NCI-H510A (cell line): ENCODE data around the gene RAB10.
"Not testable (repeated sequence)": the region's sequence is repeated elsewhere in the genome, so short reads cannot be mapped to it uniquely, and the experiment has no call there.

ENCODE experiments used
- DNase-seq: peaks from one replicate; lab custom pipeline; 2025; lab: John Stamatoyannopoulos, UW

The RAB10 gene

GRCh38 chr2:26089337-26089736, 55.5 kb downstream of the RAB10 start:
- no peak for DNase-seq

- DNase-seq: no peak
Measured at GRCh38 chr2:26095758-26096157, 61.9 kb downstream of the RAB10 start.

- no peak for DNase-seq
Measured at GRCh38 chr2:26099933-26100332, 66.0 kb downstream of the RAB10 start.

GRCh38 chr2:26100384-26100783, 66.5 kb downstream of the RAB10 start:
- DNase-seq: no peak

- DNase-seq: no peak
Measured at GRCh38 chr2:26103752-26104151, 69.9 kb downstream of the RAB10 start.

- not testable (repeated sequence) for DNase-seq
Measured at GRCh38 chr2:26108701-26109100, 74.8 kb downstream of the RAB10 start.

GRCh38 chr2:26112201-26112600, 78.3 kb downstream of the RAB10 start:
- DNase-seq: no peak

GRCh38 chr2:26114151-26114550, 80.3 kb downstream of the RAB10 start:
- no peak for DNase-seq

GRCh38 chr2:26118682-26119081, 84.8 kb downstream of the RAB10 start:
- DNase-seq: no peak

- DNase-seq: no peak
Measured at GRCh38 chr2:26119521-26119920, 85.6 kb downstream of the RAB10 start.

- no peak for DNase-seq
Measured at GRCh38 chr2:26122630-26123029, 88.7 kb downstream of the RAB10 start.

GRCh38 chr2:26123426-26123825, 89.5 kb downstream of the RAB10 start:
- DNase-seq: no peak

- no peak for DNase-seq
Measured at GRCh38 chr2:26126074-26126473, 92.2 kb downstream of the RAB10 start.

GRCh38 chr2:26128176-26128575, 94.3 kb downstream of the RAB10 start:
- no peak for DNase-seq

GRCh38 chr2:26130763-26131162, 96.9 kb downstream of the RAB10 start:
- DNase-seq: no peak

GRCh38 chr2:26136451-26136850, 102.6 kb downstream of the RAB10 start:
- no peak for DNase-seq

- peak; percentile 12 for DNase-seq
Measured at GRCh38 chr2:26139269-26140183, 105.6 kb downstream of the RAB10 start.

- DNase-seq: no peak
Measured at GRCh38 chr2:26141145-26141769, 107.4 kb downstream of the RAB10 start.

GRCh38 chr2:26144031-26144430, 110.1 kb downstream of the RAB10 start:
- no peak for DNase-seq

GRCh38 chr2:26144953-26145680, 111.2 kb downstream of the RAB10 start:
- peak; percentile 47 for DNase-seq

GRCh38 chr2:26148501-26148900, 114.6 kb downstream of the RAB10 start:
- DNase-seq: no peak

- DNase-seq: no peak
Measured at GRCh38 chr2:26150243-26150642, 116.4 kb downstream of the RAB10 start.

- DNase-seq: no peak
Measured at GRCh38 chr2:26157580-26157979, 123.7 kb downstream of the RAB10 start.
